Neutrophil (primary cell): Measurements from ENCODE around the gene NLRC5.
A peak's percentile ranks its signal among the peaks of the same experiment; 100 is the strongest.
"Not testable (repeated sequence)": the region's sequence is repeated elsewhere in the genome, so short reads cannot be mapped to it uniquely, and the experiment has no call there.

Experiments used
- H3K27ac ChIP-seq: fragments of 200-600 bp; sonication (generic); 2 replicates; pipeline ENCODE4 v1.5.1; 2016; ENCODE audit warnings: mild to moderate bottlenecking, moderate library complexity
- H3K27me3 ChIP-seq: fragments of 200-600 bp; sonication (generic); 2 replicates; pipeline ENCODE4 v1.6.0; 2016; ENCODE audit warnings: mild to moderate bottlenecking
- H3K36me3 ChIP-seq: fragments of 200-600 bp; sonication (generic); 2 replicates; pipeline ENCODE4 v1.5.1; 2017
- H3K4me1 ChIP-seq, 2 experiments: fragments of 200-600 bp in 1 of 2; sonication (generic) in 1 of 2; 1 replicate in 1 of 2; 2 replicates in 1 of 2; pipeline versions ENCODE4 v1.5.1 to v1.6.1; 2013 to 2016; ENCODE audit warnings: low read depth in 1 of 2, low read length in 1 of 2, mild to moderate bottlenecking in 1 of 2, moderate library complexity in 1 of 2; ENCODE audit not compliant: control insufficient read depth in 1 of 2, insufficient read depth in 1 of 2
- H3K4me3 ChIP-seq, 2 experiments: fragments of 200-600 bp in 1 of 2; sonication (generic) in 1 of 2; 1 replicate in 1 of 2; 2 replicates in 1 of 2; pipeline ENCODE4 v1.5.1; 2013 to 2016; ENCODE audit warnings: low read depth in 1 of 2, low read length in 1 of 2, mild to moderate bottlenecking in 1 of 2, moderate library complexity in 1 of 2
- H3K9me3 ChIP-seq: fragments of 200-600 bp; sonication (generic); 2 replicates; pipeline ENCODE4 v1.5.1; 2016
- CTCF ChIP-seq: fragments of 200-600 bp; sonication (generic); IDR thresholded peaks from 2 replicates; pipeline ENCODE4 v1.5.1; 2016; ENCODE audit warnings: antibody characterized with exemption

NLRC5 gene

GRCh38 chr16:56971768-56972043 is 17.7 kb upstream of the NLRC5 start:
- TF ChIP-seq CTCF: no peak
- H3K4me1 ChIP-seq: peaks cover 34 to 44% of the 10 kb centered on the region in 2 experiments
- H3K27me3 ChIP-seq: no peaks in the 10 kb centered on the region
- H3K36me3 ChIP-seq: no peaks in the 10 kb centered on the region
- H3K9me3 ChIP-seq: no peaks in the 10 kb centered on the region
- no peak overlapping the region for H3K4me3 ChIP-seq
- H3K27ac ChIP-seq: no peak overlapping the region

- H3K9me3 ChIP-seq: no peaks in the 10 kb centered on the region
- no peak overlapping the region for H3K4me3 ChIP-seq
- no peak overlapping the region for H3K27ac ChIP-seq
- no peaks in the 10 kb centered on the region for H3K36me3 ChIP-seq
- no peaks in the 10 kb centered on the region for H3K27me3 ChIP-seq
- peaks cover 36 to 41% of the 10 kb centered on the region in 2 experiments for H3K4me1 ChIP-seq
- TF ChIP-seq CTCF: no peak
These were observed 16.7 kb upstream of the NLRC5 start for GRCh38 chr16:56972403-56973293.

- Histone ChIP-seq H3K27ac (no peak overlapping the region), H3K9me3 (no peaks in the 10 kb centered on the region), H3K36me3 (no peaks in the 10 kb centered on the region), H3K4me1 (peaks cover 35 to 41% of the 10 kb centered on the region in 2 experiments), H3K27me3 (no peaks in the 10 kb centered on the region), H3K4me3 (no peak overlapping the region)
- no peak for TF ChIP-seq CTCF
These were observed 16.1 kb upstream of the NLRC5 start for GRCh38 chr16:56973294-56973689.

- H3K4me1 ChIP-seq: peaks cover 35 to 40% of the 10 kb centered on the region in 2 experiments
- H3K27ac ChIP-seq, H3K9me3 ChIP-seq, H3K27me3 ChIP-seq, H3K36me3 ChIP-seq, H3K4me3 ChIP-seq: not testable (repeated sequence)
These were observed 15.5 kb upstream of the NLRC5 start for GRCh38 chr16:56973899-56974298.

GRCh38 chr16:56974549-56975300 is 14.6 kb upstream of the NLRC5 start:
- Histone ChIP-seq H3K27me3 (no peaks in the 10 kb centered on the region), H3K4me1 (peaks cover 35 to 48% of the 10 kb centered on the region in 2 experiments), H3K4me3 (no peak overlapping the region), H3K9me3 (no peaks in the 10 kb centered on the region), H3K27ac (peak overlapping the region; percentile 49), H3K36me3 (no peaks in the 10 kb centered on the region)
- no peak for TF ChIP-seq CTCF

- Histone ChIP-seq H3K9me3 (no peaks in the 10 kb centered on the region), H3K27me3 (no peaks in the 10 kb centered on the region), H3K4me1 (peaks cover 35 to 54% of the 10 kb centered on the region in 2 experiments), H3K27ac (no peak overlapping the region), H3K36me3 (no peaks in the 10 kb centered on the region), H3K4me3 (no peak overlapping the region)
- no peak for TF ChIP-seq CTCF
These were observed 13.6 kb upstream of the NLRC5 start for GRCh38 chr16:56975714-56976113.
